ENCODE data around the gene ZFP36L1.

DNA sequence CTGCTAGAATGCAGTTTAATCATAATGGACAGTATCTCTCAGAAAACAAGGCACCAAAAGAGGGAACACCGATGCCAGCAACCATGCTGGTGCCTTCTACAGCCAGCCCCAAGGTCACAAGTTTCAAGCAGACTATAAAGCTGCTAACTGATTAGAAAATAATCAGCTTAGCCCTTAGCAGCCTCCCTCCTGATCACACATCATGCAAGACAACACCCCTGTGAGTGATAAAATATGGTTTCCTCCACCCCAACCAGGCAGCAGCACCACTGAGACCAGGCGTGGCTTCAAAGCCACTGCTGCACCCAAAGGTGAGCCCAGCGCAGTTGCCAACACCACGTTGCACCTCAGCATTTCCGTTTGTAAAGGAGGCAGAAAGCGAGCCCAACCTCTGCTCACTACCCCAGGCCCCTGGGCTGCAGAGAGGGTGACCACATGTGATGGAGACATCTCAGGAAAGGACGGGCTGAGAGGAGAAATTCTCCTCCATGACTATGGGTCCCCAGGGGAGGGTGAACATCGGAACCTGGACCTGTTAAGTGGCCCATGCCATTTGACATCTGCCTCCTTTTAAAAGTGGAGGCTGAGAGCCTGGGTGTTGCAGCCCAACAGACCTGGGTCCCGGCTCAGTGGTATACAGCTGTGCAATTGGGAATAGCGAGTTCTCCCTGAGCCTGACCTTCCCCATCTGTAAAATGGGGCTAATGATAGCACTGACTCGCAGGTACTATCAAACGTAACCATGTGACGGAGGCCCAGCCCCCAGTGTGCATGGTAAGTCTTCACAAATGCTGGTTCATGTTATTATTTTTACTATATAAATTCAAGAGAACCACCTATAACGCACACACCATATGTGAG, 11.5 kb downstream of the ZFP36L1 start:
- TF ChIP-seq CTCF (IDR thresholded peaks at IDR 0.05): no peak
- no peak for TF ChIP-seq POLR2A (IDR thresholded peaks at IDR 0.05)
- TF ChIP-seq POLR2AphosphoS5 (IDR thresholded peaks at IDR 0.05): peak in 1 of 2 donors; percentile 38

Data from upper lobe of left lung (tissue), 4 donors.